GM12878 (cell line): ENCODE results near the gene MROH8. TPM values are rescaled to one million over a fixed set of nuclear protein-coding genes. Genes with fewer than 3 reads are reported as not detected.
A peak's percentile ranks its signal among the peaks of the same experiment; 100 is the strongest.

Source experiments
- ATAC-seq: fragments of 200-7000 bp; cut with Tn5 transposase; 3 replicates; pipeline ENCODE4 v1.9.1; 2020; ENCODE audit warnings: mild to moderate bottlenecking, moderate library complexity
- BruUV-seq: library from RNA; stranded (reverse); fragments of 400-500 nt; replicated peaks from 2 replicates; lab custom pipeline; 2021; lab: Mats Ljungman, UMichigan
- CTCF ChIA-PET: fragments of 300-600 bp; sonication (Branson Sonifier 250); formaldehyde crosslinking; extraction: SDS; loops from one replicate; lab custom pipeline; 2021; ENCODE audit warnings: inconsistent platforms; lab: Yijun Ruan, JAX
- POLR2A ChIA-PET: fragments of 350-600 bp; formaldehyde crosslinking; extraction: SDS; loops from one replicate; lab custom pipeline; 2021; ENCODE audit warnings: inconsistent platforms; lab: Charles Lee
- RAD21 ChIA-PET: fragments of 300-600 bp; sonication (Branson Sonifier 250); formaldehyde crosslinking; loops from one replicate; lab custom pipeline; 2023; ENCODE audit warnings: antibody characterized with exemption; ENCODE audit not compliant: unreplicated experiment; lab: Charles Lee
- SMC1A ChIA-PET: fragments of 300-600 bp; sonication (Branson Sonifier 250); formaldehyde crosslinking; loops from one replicate; lab custom pipeline; 2023; ENCODE audit not compliant: unreplicated experiment, uncharacterized antibody; lab: Charles Lee
- DNase-seq: peaks from one replicate; pipeline ENCODE4 v3.0.0-alpha.2; 2011; ENCODE audit warnings: low read depth, low spot score
- FAIRE-seq: peaks from 3 replicates; lab custom pipeline; 2011; peaks lifted over from hg19 to GRCh38; lab: Jason Lieb, UNC
- H2AFZ ChIP-seq: 2 replicates; pipeline ENCODE4 v1.6.0; 2011; ENCODE audit warnings: low read depth, low read length, control low read depth; ENCODE audit not compliant: control insufficient read depth
- H3K27ac ChIP-seq: 2 replicates; pipeline ENCODE4 v1.5.1; 2011; ENCODE audit warnings: control low read depth; ENCODE audit not compliant: control insufficient read depth, insufficient read depth
- H3K27me3 ChIP-seq, 2 experiments: replicated peaks in 1 of 2; 2 replicates each; pipeline versions ENCODE4 v1.6.0 to v1.6.1; 2011; ENCODE audit warnings: low read length in 1 of 2; ENCODE audit not compliant: control insufficient read depth in 2 of 2, insufficient read depth in 2 of 2
- H3K36me3 ChIP-seq, 2 experiments: 2 replicates each; pipeline ENCODE4 v1.5.1; 2011; ENCODE audit warnings: low read length in 1 of 2; ENCODE audit not compliant: control insufficient read depth in 2 of 2, insufficient read depth in 2 of 2
- H3K4me1 ChIP-seq: 2 replicates; pipeline ENCODE4 v1.6.1; 2011; ENCODE audit warnings: mild to moderate bottlenecking, low read length, moderate library complexity, mixed read lengths; ENCODE audit not compliant: control insufficient read depth, insufficient read depth
- H3K4me2 ChIP-seq: 2 replicates; pipeline ENCODE4 v1.6.0; 2011; ENCODE audit warnings: control low read depth; ENCODE audit not compliant: control insufficient read depth, insufficient read depth
- H3K4me3 ChIP-seq: fragments of 200-600 bp; sonication (generic); 2 replicates; pipeline ENCODE4 v1.5.1; 2016
- H3K79me2 ChIP-seq: 2 replicates; pipeline ENCODE4 v1.6.0; 2011; ENCODE audit warnings: low read length; ENCODE audit not compliant: control insufficient read depth, insufficient read depth
- H3K9ac ChIP-seq: 2 replicates; pipeline ENCODE4 v1.8.0; 2011; ENCODE audit warnings: low read length, control low read depth, mixed read lengths; ENCODE audit not compliant: control insufficient read depth, insufficient read depth
- H3K9me3 ChIP-seq: replicated peaks from 3 replicates; pipeline ENCODE4 v1.5.1; 2011; ENCODE audit warnings: mild to moderate bottlenecking, low read length; ENCODE audit not compliant: control insufficient read depth, insufficient read depth
- H4K20me1 ChIP-seq: 2 replicates; pipeline ENCODE4 v1.6.0; 2011; ENCODE audit not compliant: control insufficient read depth, insufficient read depth
- ESRRA ChIP-seq: IDR thresholded peaks from 2 replicates; pipeline ENCODE4 v1.6.1; 2012; ENCODE audit warnings: mild to moderate bottlenecking, low read length, improper control_type of control experiment
- ETV6 ChIP-seq, 2 experiments: fragments of 450-650 bp in 1 of 2; IDR thresholded peaks in 1 of 2; conservative IDR thresholded peaks in 1 of 2; 2 replicates each; pipeline ENCODE4 v1.6.1; 2014; ENCODE audit warnings: antibody characterized with exemption in 1 of 2, borderline replicate concordance in 1 of 2, low read depth in 1 of 2, mild to moderate bottlenecking in 1 of 2, moderate library complexity in 1 of 2
- IKZF2 ChIP-seq, 2 experiments: fragments of 450-650 bp; IDR thresholded peaks; 2 replicates each; pipeline ENCODE4 v1.6.1; 2017; ENCODE audit warnings: mild to moderate bottlenecking in 2 of 2, moderate library complexity in 2 of 2
- JUNB ChIP-seq: IDR thresholded peaks from 2 replicates; pipeline ENCODE4 v1.6.1; 2016; ENCODE audit warnings: antibody characterized with exemption, mild to moderate bottlenecking
- JUND ChIP-seq: IDR thresholded peaks from 2 replicates; pipeline ENCODE4 v1.6.1; 2012; ENCODE audit warnings: low read depth, mild to moderate bottlenecking, low read length, improper control_type of control experiment, moderate library complexity
- LARP7 ChIP-seq: fragments of 450-650 bp; IDR thresholded peaks from 2 replicates; pipeline ENCODE4 v1.6.1; 2017; ENCODE audit warnings: mild to moderate bottlenecking
- MTA2 ChIP-seq: fragments of 450-650 bp; IDR thresholded peaks from 2 replicates; pipeline ENCODE4 v1.6.1; 2016; ENCODE audit warnings: low read depth, mild to moderate bottlenecking, moderate library complexity
- NBN ChIP-seq: fragments of 450-650 bp; IDR thresholded peaks from 2 replicates; pipeline ENCODE4 v1.6.1; 2016
- RELA ChIP-seq: fragments of 450-650 bp; IDR thresholded peaks from 2 replicates; pipeline ENCODE4 v1.8.0; 2014; ENCODE audit warnings: borderline replicate concordance; ENCODE audit not compliant: partially characterized antibody
- SMAD1 ChIP-seq: fragments of 450-650 bp; IDR thresholded peaks from 2 replicates; pipeline ENCODE4 v1.6.1; 2018; ENCODE audit warnings: mild to moderate bottlenecking, low read depth; ENCODE audit not compliant: partially characterized antibody
- TCF12 ChIP-seq: IDR thresholded peaks from 2 replicates; pipeline ENCODE4 v1.6.1; 2011; ENCODE audit warnings: low read depth, mild to moderate bottlenecking, low read length
- TCF3 ChIP-seq: IDR thresholded peaks from 2 replicates; pipeline ENCODE4 v1.6.1; 2012; ENCODE audit warnings: low read depth, mild to moderate bottlenecking, low read length, borderline replicate concordance; ENCODE audit not compliant: insufficient read depth
- WGBS: methylation state at CpG from one replicate; pipeline ENCODE4 v1.1.6; 2016; ENCODE audit warnings: low lambda C conversion rate; ENCODE audit not compliant: insufficient replicate concordance, insufficient coverage; ENCODE audit errors: missing lambda C conversion rate; 5-methylcytosine and 5-hydroxymethylcytosine counted together
- in situ Hi-C: fragments of 300-500 bp; cut with MboI; formaldehyde crosslinking; loops from 9 replicates; pipeline ENCODE4 v1.14.3; 2018; ENCODE audit warnings: mixed read lengths
- intact Hi-C: fragments of 100-400 bp; cut with micrococcal nuclease; formaldehyde crosslinking; loops from one replicate; pipeline ENCODE4 v1.14.2; 2022; ENCODE audit not compliant: unreplicated experiment
- polyA plus RNA-seq, 11 experiments: library from polyadenylated mRNA; depleted of rRNA in 4 of 11; unstranded in 6 of 11; stranded (reverse) in 5 of 11; fragments of >200 nt; fragmentation: Nextera tagmentation in 4 of 11; fragmentation: Illumina TruSeq in 1 of 11; extraction: Ambion mirVana in 4 of 11; extraction: Trizol in 1 of 11; gene quantifications; 1 replicate in 1 of 11; 2 replicates in 10 of 11; pipeline versions ENCODE4 v1.2.1 to v1.2.3, GENCODE V29; 2011 to 2016; ENCODE audit warnings: inconsistent platforms in 2 of 11, missing spikeins in 2 of 11, low read depth in 1 of 11
- total RNA-seq, 4 experiments: library from RNA; depleted of rRNA in 3 of 4; stranded (reverse); fragments of >200 nt in 3 of 4; fragmentation: Illumina TruSeq in 1 of 4; extraction: Trizol in 1 of 4; gene quantifications; 2 replicates each; pipeline versions ENCODE4 v1.2.1 to v1.2.3, GENCODE V29; 2013 to 2021
- TF ChIP-seq, protein P1 (sequence below): fragments of 150-350 bp; IDR thresholded peaks from 2 replicates; pipeline ENCODE4 v1.6.1; 2016; ENCODE audit warnings: low read depth, low read length
- TF ChIP-seq, protein P2 (sequence below): IDR thresholded peaks from 2 replicates; pipeline ENCODE4 v1.6.1; 2011; ENCODE audit warnings: borderline replicate concordance, low read depth, mild to moderate bottlenecking, moderate library complexity, mixed read lengths, low read length; ENCODE audit not compliant: insufficient read depth; ENCODE audit errors: extremely low read length

MROH8 gene
- total and polyA plus RNA-seq, 10 of the 15 experiments (the other 5 are each of a cell fraction or from before 2014, with no cell fraction given) = 0.16 to 2.8 (median 1.8) TPM

DNA sequence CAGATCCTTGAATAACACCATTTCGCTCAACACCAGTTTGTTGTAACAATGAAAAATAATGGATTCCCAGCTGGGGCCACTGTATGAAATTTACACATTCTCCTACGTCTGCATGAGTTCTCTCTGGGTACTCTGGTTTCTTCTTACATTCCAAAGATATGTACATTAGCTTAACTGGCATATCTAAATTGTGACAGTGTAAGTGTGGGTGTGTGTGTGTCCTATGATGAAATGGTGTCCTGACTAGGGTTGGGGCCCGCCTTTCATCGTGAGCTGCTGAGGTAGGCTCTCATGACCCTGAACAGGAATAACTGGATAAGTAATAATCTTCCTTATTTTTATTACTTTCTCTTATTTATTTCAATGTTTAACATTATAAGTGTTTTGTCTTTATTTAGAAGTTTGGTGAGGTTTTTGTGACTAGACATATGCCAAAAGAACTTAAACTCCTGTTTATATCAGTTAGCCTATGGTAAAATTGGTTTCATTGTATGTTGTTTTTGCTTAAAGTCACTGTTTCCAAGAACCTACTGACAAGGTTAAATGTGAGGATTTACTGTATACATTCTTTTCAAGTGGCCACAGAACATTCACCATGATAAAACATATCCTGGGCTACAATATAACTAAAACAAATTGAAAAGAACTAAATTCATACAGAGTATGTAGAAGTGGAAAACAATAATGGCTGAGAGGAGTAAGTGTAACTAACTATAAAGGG is 126.0 kb downstream of the MROH8 start:
- no peaks in the 10 kb centered on the region for H3K27me3 ChIP-seq
- H3K4me2 ChIP-seq = no peak overlapping the region
- H3K9me3 ChIP-seq = no peaks in the 10 kb centered on the region
- ChIA-PET POLR2A (no interaction called here), CTCF (no interaction called here), RAD21 (no interaction called here), SMC1A (no interaction called here)
- peaks cover 0 to 22% of the 10 kb centered on the region in 2 experiments for H3K36me3 ChIP-seq
- H3K9ac ChIP-seq = no peak overlapping the region
- TSS peak; percentile 41 for BruUV-seq
- intact Hi-C loops = no loop called here
- 95% methylated on average over 4 of the region's 4 CpGs for WGBS
- FAIRE-seq (no peak), ATAC-seq (no peak), DNase-seq (no peak)
- no peaks in the 10 kb centered on the region for H3K79me2 ChIP-seq
- TF ChIP-seq IKZF2 (IDR thresholded peaks at IDR 0.05) = no peak
- no peak for TF ChIP-seq NBN
- no peak for TF ChIP-seq JUNB
- TF ChIP-seq, protein P1, sequence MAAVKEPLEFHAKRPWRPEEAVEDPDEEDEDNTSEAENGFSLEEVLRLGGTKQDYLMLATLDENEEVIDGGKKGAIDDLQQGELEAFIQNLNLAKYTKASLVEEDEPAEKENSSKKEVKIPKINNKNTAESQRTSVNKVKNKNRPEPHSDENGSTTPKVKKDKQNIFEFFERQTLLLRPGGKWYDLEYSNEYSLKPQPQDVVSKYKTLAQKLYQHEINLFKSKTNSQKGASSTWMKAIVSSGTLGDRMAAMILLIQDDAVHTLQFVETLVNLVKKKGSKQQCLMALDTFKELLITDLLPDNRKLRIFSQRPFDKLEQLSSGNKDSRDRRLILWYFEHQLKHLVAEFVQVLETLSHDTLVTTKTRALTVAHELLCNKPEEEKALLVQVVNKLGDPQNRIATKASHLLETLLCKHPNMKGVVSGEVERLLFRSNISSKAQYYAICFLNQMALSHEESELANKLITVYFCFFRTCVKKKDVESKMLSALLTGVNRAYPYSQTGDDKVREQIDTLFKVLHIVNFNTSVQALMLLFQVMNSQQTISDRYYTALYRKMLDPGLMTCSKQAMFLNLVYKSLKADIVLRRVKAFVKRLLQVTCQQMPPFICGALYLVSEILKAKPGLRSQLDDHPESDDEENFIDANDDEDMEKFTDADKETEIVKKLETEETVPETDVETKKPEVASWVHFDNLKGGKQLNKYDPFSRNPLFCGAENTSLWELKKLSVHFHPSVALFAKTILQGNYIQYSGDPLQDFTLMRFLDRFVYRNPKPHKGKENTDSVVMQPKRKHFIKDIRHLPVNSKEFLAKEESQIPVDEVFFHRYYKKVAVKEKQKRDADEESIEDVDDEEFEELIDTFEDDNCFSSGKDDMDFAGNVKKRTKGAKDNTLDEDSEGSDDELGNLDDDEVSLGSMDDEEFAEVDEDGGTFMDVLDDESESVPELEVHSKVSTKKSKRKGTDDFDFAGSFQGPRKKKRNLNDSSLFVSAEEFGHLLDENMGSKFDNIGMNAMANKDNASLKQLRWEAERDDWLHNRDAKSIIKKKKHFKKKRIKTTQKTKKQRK = no peak
- TF ChIP-seq TCF12 = no peak
- no peak for TF ChIP-seq SMAD1
- no peak for TF ChIP-seq TCF3
- TF ChIP-seq ETV6 (conservative IDR thresholded peaks at IDR 0.05 in 1 of 2, IDR thresholded peaks at IDR 0.05 in 1 of 2; ENCODE audit: borderline replicate concordance in 1 of 2, low read depth in 1 of 2) = no peak
- TF ChIP-seq JUND = no peak
- TF ChIP-seq, protein P2, sequence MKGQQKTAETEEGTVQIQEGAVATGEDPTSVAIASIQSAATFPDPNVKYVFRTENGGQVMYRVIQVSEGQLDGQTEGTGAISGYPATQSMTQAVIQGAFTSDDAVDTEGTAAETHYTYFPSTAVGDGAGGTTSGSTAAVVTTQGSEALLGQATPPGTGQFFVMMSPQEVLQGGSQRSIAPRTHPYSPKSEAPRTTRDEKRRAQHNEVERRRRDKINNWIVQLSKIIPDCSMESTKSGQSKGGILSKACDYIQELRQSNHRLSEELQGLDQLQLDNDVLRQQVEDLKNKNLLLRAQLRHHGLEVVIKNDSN = no peak
- TF ChIP-seq MTA2 = no peak
- no peak for TF ChIP-seq RELA
- TF ChIP-seq ESRRA = no peak
- TF ChIP-seq LARP7 = no peak
- H3K4me1 ChIP-seq = no peaks in the 10 kb centered on the region
- in situ Hi-C loops = no loop called here
- no peaks in the 10 kb centered on the region for H4K20me1 ChIP-seq
- H2AFZ ChIP-seq = no peak overlapping the region
- no peak overlapping the region for H3K27ac ChIP-seq
- H3K4me3 ChIP-seq = no peak overlapping the region
